Kidney (tissue), 14 donors: ENCODE data around the gene RHOT2. TPM values are rescaled to one million over a fixed set of nuclear protein-coding genes. Genes with fewer than 3 reads are reported as not detected.
A peak's percentile ranks its signal among the peaks of the same experiment; 100 is the strongest.

Source experiments
- DNase-seq, 5 donors: peaks; one replicate each; pipeline ENCODE4 v3.0.0-alpha.2; 2013 to 2020
- FAIRE-seq: peaks from 2 replicates; lab custom pipeline; 2012; peaks lifted over from hg19 to GRCh38; lab: Jason Lieb, UNC
- H3K27ac ChIP-seq, 2 donors: one replicate each; pipeline ENCODE4 v1.7.0; 2013; ENCODE audit warnings: low read depth in 2 of 2, low read length in 2 of 2, inconsistent platforms in 1 of 2
- H3K27me3 ChIP-seq: one replicate; pipeline ENCODE4 v1.7.1; 2013; ENCODE audit warnings: low read length, inconsistent platforms; ENCODE audit not compliant: control insufficient read depth, insufficient read depth
- H3K36me3 ChIP-seq, 3 donors: one replicate each; pipeline versions ENCODE4 v1.7.0 to v1.7.1; 2013; ENCODE audit warnings: low read length in 3 of 3, control low read depth in 1 of 3, inconsistent platforms in 1 of 3; ENCODE audit not compliant: insufficient read depth in 3 of 3, control insufficient read depth in 2 of 3
- H3K4me1 ChIP-seq, 3 donors: one replicate each; pipeline versions ENCODE4 v1.7.0 to v1.7.1; 2013; ENCODE audit warnings: low read length in 3 of 3, inconsistent platforms in 1 of 3, low read depth in 1 of 3; ENCODE audit not compliant: control insufficient read depth in 2 of 3, insufficient read depth in 2 of 3
- H3K4me3 ChIP-seq, 3 donors: one replicate each; pipeline versions ENCODE4 v1.7.0 to v1.8.1; 2013; ENCODE audit warnings: low read length in 3 of 3, control low read depth in 1 of 3, inconsistent platforms in 1 of 3
- H3K9ac ChIP-seq, 3 donors: one replicate each; pipeline versions ENCODE4 v1.7.0 to v1.7.1; 2013; ENCODE audit warnings: low read length in 3 of 3, control low read depth in 1 of 3, inconsistent platforms in 1 of 3
- H3K9me3 ChIP-seq, 3 donors: one replicate each; pipeline versions ENCODE4 v1.7.0 to v1.7.1; 2013; ENCODE audit warnings: low read length in 3 of 3, control low read depth in 1 of 3, inconsistent platforms in 1 of 3; ENCODE audit not compliant: control insufficient read depth in 2 of 3, insufficient read depth in 1 of 3
- CTCF ChIP-seq: IDR thresholded peaks from 3 replicates; pipeline ENCODE4 v1.5.1; 2012; ENCODE audit warnings: mild to moderate bottlenecking, moderate library complexity, borderline replicate concordance; ENCODE audit not compliant: insufficient read depth; ENCODE audit errors: extremely low read depth
- intact Hi-C: fragments of 100-400 bp; cut with DNase I; formaldehyde crosslinking; loops from one replicate; pipeline ENCODE4 v1.11.1; 2022
- polyA plus RNA-seq: library from polyadenylated mRNA; stranded (reverse); fragments of 350-450 nt; fragmentation: Illumina TruSeq; extraction: RNeasy Lipid Tissue Mini Kit (QIAGEN cat#74804); gene quantifications from one replicate; pipeline ENCODE4 v1.2.3, GENCODE V29; 2014; ENCODE audit warnings: low read depth, low replicate concordance; ENCODE audit not compliant: insufficient read depth
- total RNA-seq: library from RNA; stranded (reverse); fragmentation: NEBNext Ultra II Directional; extraction: Animal tissue kit (Norgen Biotek cat#: 25700); gene quantifications from one replicate; pipeline ENCODE4 v1.2.1, GENCODE V29; 2021
- donor health status: control.
- donor health status: control.
- donor health status: control.
- donor health status: control.
- donor health status: control.
- donor health status: DM: yes; HTN: yes; CAD: no.
- donor health status: Normal renal cell carcinoma (clear cell type).

Gene RHOT2
- total and polyA plus RNA-seq, 2 donors from 2014 or later, result 90.5 to 117 TPM

- FAIRE-seq (no peak), DNase-seq (peak; percentile 70 to 97 (median 81))
- no peak for TF ChIP-seq CTCF
- Histone ChIP-seq H3K27me3 (peaks cover 4% of the 10 kb centered on the region), H3K36me3 (no peaks in the 10 kb centered on the region), H3K9me3 (no peaks in the 10 kb centered on the region), H3K9ac (no peak overlapping the region), H3K4me3 (peak overlapping the region in 1 of 3 donors; percentile 35), H3K27ac (peak overlapping the region; percentile 72 to 74), H3K4me1 (peaks cover 0 to 5% (median 0%) of the 10 kb centered on the region in 3 donors)
- intact Hi-C loops, result no loop called here
Observed at GRCh38 chr16:695355-696089, 27.6 kb downstream of the RHOT2 start.

- no peaks in the 10 kb centered on the region for H3K36me3 ChIP-seq
- intact Hi-C loops, result no loop called here
- H3K4me3 ChIP-seq, result no peak overlapping the region
- no peak overlapping the region for H3K9ac ChIP-seq
- DNase-seq (no peak), FAIRE-seq (no peak)
- no peak overlapping the region for H3K27ac ChIP-seq
- H3K27me3 ChIP-seq, result peaks cover 19% of the 10 kb centered on the region
- H3K4me1 ChIP-seq, result peaks cover 0 to 5% (median 0%) of the 10 kb centered on the region in 3 donors
- no peaks in the 10 kb centered on the region for H3K9me3 ChIP-seq
- no peak for TF ChIP-seq CTCF
Observed at GRCh38 chr16:698911-699671, 31.2 kb downstream of the RHOT2 start.

GRCh38 chr16:700684-701584 is 33.0 kb downstream of the RHOT2 start:
- H3K4me3 ChIP-seq, result no peak overlapping the region
- no peaks in the 10 kb centered on the region for H3K4me1 ChIP-seq
- no peak overlapping the region for H3K27ac ChIP-seq
- no peak for TF ChIP-seq CTCF
- H3K27me3 ChIP-seq, result peaks cover 20% of the 10 kb centered on the region
- intact Hi-C loops, result no loop called here
- no peaks in the 10 kb centered on the region for H3K36me3 ChIP-seq
- H3K9ac ChIP-seq, result no peak overlapping the region
- DNase-seq (peak in 3 of 5 donors; percentile 59 to 77 (median 71)), FAIRE-seq (no peak)
- no peaks in the 10 kb centered on the region for H3K9me3 ChIP-seq
